H1 (cell line): Measurements from ENCODE around the gene SEMA3E. TPM values are rescaled to one million over a fixed set of nuclear protein-coding genes. Genes with fewer than 3 reads are reported as not detected.

Source experiments
- CTCF ChIA-PET: fragments of 300-600 bp; sonication (Branson Sonifier 250); formaldehyde crosslinking; loops from one replicate; lab custom pipeline; 2021; ENCODE audit not compliant: partially characterized antibody; lab: Charles Lee
- POLR2A ChIA-PET: fragments of 300-600 bp; sonication (Branson Sonifier 250); formaldehyde crosslinking; loops from one replicate; lab custom pipeline; 2021; ENCODE audit warnings: inconsistent platforms; ENCODE audit not compliant: partially characterized antibody; lab: Charles Lee
- DNase-seq, 2 experiments: peaks; one replicate each; pipeline versions ENCODE4 v3.0.0 to v3.0.0-alpha.2; 2010 to 2022; ENCODE audit warnings: low spot score in 2 of 2, low read depth in 1 of 2, mixed read lengths in 1 of 2
- FAIRE-seq: peaks from 2 replicates; lab custom pipeline; 2011; peaks lifted over from hg19 to GRCh38; lab: Jason Lieb, UNC
- H2AFZ ChIP-seq: 2 replicates; pipeline ENCODE4 v1.8.1; 2012; ENCODE audit warnings: low read length, inconsistent platforms
- H2AK5ac ChIP-seq: 2 replicates; pipeline ENCODE4 v1.6.1; 2013; ENCODE audit warnings: low read depth, low read length
- H2BK120ac ChIP-seq: replicated peaks from 2 replicates; pipeline ENCODE3; 2013; ENCODE audit warnings: low read depth, low read length, inconsistent platforms
- H2BK12ac ChIP-seq: 2 replicates; pipeline ENCODE4 v1.6.1; 2013; ENCODE audit warnings: low read depth, low read length
- H2BK15ac ChIP-seq: 2 replicates; pipeline ENCODE4 v1.6.1; 2013; ENCODE audit warnings: low read length
- H2BK20ac ChIP-seq: 2 replicates; pipeline ENCODE4 v1.6.1; 2013; ENCODE audit warnings: low read length
- H2BK5ac ChIP-seq: 2 replicates; pipeline ENCODE4 v1.6.1; 2013; ENCODE audit warnings: low read depth, low read length
- H3K14ac ChIP-seq: 2 replicates; pipeline ENCODE4 v1.6.1; 2013; ENCODE audit warnings: inconsistent platforms; ENCODE audit not compliant: insufficient read length
- H3K18ac ChIP-seq: 2 replicates; pipeline ENCODE4 v1.6.1; 2013; ENCODE audit warnings: low read length; ENCODE audit errors: extremely low read depth
- H3K23ac ChIP-seq: 2 replicates; pipeline ENCODE4 v1.6.1; 2013; ENCODE audit warnings: inconsistent platforms; ENCODE audit not compliant: insufficient read length
- H3K23me2 ChIP-seq: 2 replicates; pipeline ENCODE4 v1.6.1; 2013; ENCODE audit warnings: low read depth, low read length
- H3K27ac ChIP-seq: 2 replicates; pipeline ENCODE4 v1.6.1; 2011; ENCODE audit warnings: low read depth, low read length, inconsistent platforms
- H3K27me3 ChIP-seq, 4 experiments: replicated peaks in 1 of 4; 1 replicate in 1 of 4; 2 replicates in 3 of 4; pipeline versions ENCODE4 v1.6.1 to v1.8.1; 2011 to 2013; ENCODE audit warnings: low read length in 3 of 4, mild to moderate bottlenecking in 3 of 4, inconsistent platforms in 2 of 4, mixed read lengths in 2 of 4, moderate library complexity in 1 of 4; ENCODE audit not compliant: control insufficient read depth in 3 of 4, insufficient read depth in 3 of 4; ENCODE audit errors: extremely low read depth in 1 of 4
- H3K36me3 ChIP-seq, 4 experiments: 2 replicates each; pipeline versions ENCODE4 v1.6.1 to v1.8.1; 2011 to 2013; ENCODE audit warnings: mild to moderate bottlenecking in 4 of 4, low read length in 3 of 4, moderate library complexity in 2 of 4, control low read depth in 1 of 4, inconsistent platforms in 1 of 4; ENCODE audit not compliant: insufficient read depth in 4 of 4, control insufficient read depth in 2 of 4
- H3K4ac ChIP-seq: replicated peaks from 2 replicates; pipeline ENCODE3; 2013; ENCODE audit warnings: low read length, low read depth, mixed read lengths, inconsistent platforms; ENCODE audit not compliant: insufficient read length
- H3K4me1 ChIP-seq, 4 experiments: replicated peaks in 1 of 4; 1 replicate in 1 of 4; 2 replicates in 3 of 4; pipeline versions ENCODE4 v1.6.1 to v1.8.1; 2011 to 2013; ENCODE audit warnings: low read length in 3 of 4, inconsistent platforms in 2 of 4, mixed read lengths in 1 of 4; ENCODE audit not compliant: insufficient read depth in 4 of 4, control insufficient read depth in 3 of 4
- H3K4me2 ChIP-seq, 2 experiments: 2 replicates each; pipeline versions ENCODE4 v1.6.1 to v1.8.1; 2011 to 2013; ENCODE audit warnings: low read depth in 2 of 2, low read length in 2 of 2, control low read depth in 1 of 2, inconsistent platforms in 1 of 2, mild to moderate bottlenecking in 1 of 2; ENCODE audit not compliant: insufficient read depth in 1 of 2
- H3K4me3 ChIP-seq, 4 experiments: fragments of 200-600, 300-600 bp in 1 of 4; sonication (generic), shearing (Covaris generic), sonication (Bioruptor Twin) in 1 of 4; 2 replicates each; pipeline versions ENCODE4 v1.5.1 to v1.8.1; 2011 to 2016; ENCODE audit warnings: low read length in 4 of 4, low read depth in 3 of 4, control low read depth in 2 of 4, inconsistent platforms in 2 of 4, mild to moderate bottlenecking in 2 of 4, mixed read lengths in 1 of 4, moderate library complexity in 1 of 4; ENCODE audit not compliant: insufficient read depth in 2 of 4; ENCODE audit errors: extremely low read depth in 1 of 4
- H3K56ac ChIP-seq: replicated peaks from 2 replicates; pipeline ENCODE3; 2013; ENCODE audit warnings: low read depth, mild to moderate bottlenecking, mixed read lengths, low read length, inconsistent platforms; ENCODE audit not compliant: insufficient read length
- H3K79me1 ChIP-seq: 2 replicates; pipeline ENCODE4 v1.6.1; 2013; ENCODE audit warnings: low read depth, low read length, control low read depth
- H3K79me2 ChIP-seq, 2 experiments: 2 replicates each; pipeline versions ENCODE4 v1.6.1 to v1.8.1; 2012 to 2013; ENCODE audit warnings: low read length in 2 of 2, mild to moderate bottlenecking in 2 of 2, inconsistent platforms in 1 of 2; ENCODE audit not compliant: insufficient read depth in 2 of 2, control insufficient read depth in 1 of 2
- H3K9ac ChIP-seq, 4 experiments: replicated peaks in 1 of 4; 1 replicate in 1 of 4; 2 replicates in 3 of 4; pipeline versions ENCODE4 v1.6.1 to v1.8.1; 2011 to 2013; ENCODE audit warnings: low read depth in 3 of 4, low read length in 3 of 4, control low read depth in 2 of 4, mild to moderate bottlenecking in 2 of 4, moderate library complexity in 2 of 4, inconsistent platforms in 1 of 4; ENCODE audit errors: extremely low read depth in 1 of 4
- H3K9me3 ChIP-seq, 2 experiments: 2 replicates each; pipeline versions ENCODE4 v1.6.1 to v1.8.1; 2012 to 2013; ENCODE audit warnings: mild to moderate bottlenecking in 2 of 2, moderate library complexity in 2 of 2, control low read depth in 1 of 2, inconsistent platforms in 1 of 2, low read depth in 1 of 2, low read length in 1 of 2, mixed read lengths in 1 of 2; ENCODE audit not compliant: insufficient read depth in 2 of 2
- H4K20me1 ChIP-seq, 2 experiments: replicated peaks in 1 of 2; 2 replicates each; pipeline versions ENCODE3 to v1.8.1; 2011 to 2013; ENCODE audit warnings: inconsistent platforms in 2 of 2, low read length in 2 of 2, mild to moderate bottlenecking in 1 of 2; ENCODE audit not compliant: insufficient read depth in 2 of 2, control insufficient read depth in 1 of 2
- H4K5ac ChIP-seq: 2 replicates; pipeline ENCODE4 v1.6.1; 2013; ENCODE audit warnings: low read length, low read depth, mixed read lengths, inconsistent platforms; ENCODE audit not compliant: insufficient read length
- H4K8ac ChIP-seq: 2 replicates; pipeline ENCODE4 v1.8.0; 2013; ENCODE audit warnings: mild to moderate bottlenecking, moderate library complexity, low read length, inconsistent platforms; ENCODE audit not compliant: insufficient read depth; ENCODE audit errors: extremely low read depth
- H4K91ac ChIP-seq: replicated peaks from 2 replicates; pipeline ENCODE3; 2013; ENCODE audit warnings: low read length, mixed read lengths, inconsistent platforms; ENCODE audit not compliant: insufficient read length
- ASH2L ChIP-seq: fragments of 200-600, 300-600 bp; sonication (generic); IDR thresholded peaks from one replicate; pipeline ENCODE4 v1.7.1; 2017; ENCODE audit warnings: low read length
- ATF3 ChIP-seq: IDR thresholded peaks from 2 replicates; pipeline ENCODE4 v1.6.1; 2011; ENCODE audit warnings: low read depth, mild to moderate bottlenecking, low read length; ENCODE audit not compliant: insufficient read depth
- CBX5 ChIP-seq: fragments of 300-800, 300-1000 bp; sonication (generic); IDR thresholded peaks from 2 replicates; pipeline ENCODE4 v1.7.1; 2016; ENCODE audit warnings: antibody characterized with exemption, low read length, low read depth
- CBX8 ChIP-seq: fragments of 300-800, 300-1000 bp; sonication (generic); IDR thresholded peaks from 2 replicates; pipeline ENCODE4 v1.7.1; 2016; ENCODE audit warnings: low read depth, low read length, borderline replicate concordance
- GTF2F1 ChIP-seq: IDR thresholded peaks from 2 replicates; pipeline ENCODE4 v1.6.1; 2012; ENCODE audit warnings: low read depth, low read length, improper control_type of control experiment, borderline replicate concordance
- HDAC6 ChIP-seq: IDR thresholded peaks from one replicate; pipeline ENCODE4 v1.7.1; 2012; ENCODE audit warnings: low read depth, mild to moderate bottlenecking, inconsistent platforms, low read length, moderate library complexity
- JUN ChIP-seq: IDR thresholded peaks from 2 replicates; pipeline ENCODE4 v1.6.1; 2011; ENCODE audit warnings: low read depth, mild to moderate bottlenecking, improper control_type of control experiment, low read length
- KDM1A ChIP-seq: fragments of 200-600, 300-600 bp; sonication (generic); IDR thresholded peaks from 2 replicates; pipeline ENCODE4 v1.7.1; 2016; ENCODE audit warnings: mild to moderate bottlenecking, low read length, borderline replicate concordance
- MAX ChIP-seq: IDR thresholded peaks from 2 replicates; pipeline ENCODE4 v1.6.1; 2012; ENCODE audit warnings: inconsistent platforms
- RBBP5 ChIP-seq: IDR thresholded peaks from 2 replicates; pipeline ENCODE4 v1.7.1; 2012; ENCODE audit warnings: low read depth, mild to moderate bottlenecking, inconsistent platforms, low read length, moderate library complexity, borderline replicate concordance
- SP1 ChIP-seq: IDR thresholded peaks from 2 replicates; pipeline ENCODE4 v1.6.1; 2011; ENCODE audit warnings: low read depth, low read length
- TBP ChIP-seq: IDR thresholded peaks from 2 replicates; pipeline ENCODE4 v1.6.1; 2011; ENCODE audit warnings: low read depth, low read length, improper control_type of control experiment
- USF2 ChIP-seq: IDR thresholded peaks from 2 replicates; pipeline ENCODE4 v1.6.1; 2011; ENCODE audit warnings: low read length, improper control_type of control experiment
- WGBS, 2 experiments: shearing (Covaris generic) in 1 of 2; methylation state at CpG; one replicate each; pipeline versions ENCODE4 v1.1.6 to v1.1.7; 2013 to 2015; ENCODE audit warnings: low lambda C conversion rate in 2 of 2, mixed read lengths in 2 of 2, inconsistent platforms in 1 of 2, low coverage in 1 of 2, missing lambda C conversion rate in 1 of 2; ENCODE audit not compliant: insufficient replicate concordance in 2 of 2, insufficient coverage in 1 of 2, insufficient read length in 1 of 2; ENCODE audit errors: extremely low coverage in 1 of 2, missing lambda C conversion rate in 1 of 2; 5-methylcytosine and 5-hydroxymethylcytosine counted together
- polyA plus RNA-seq, 7 experiments: library from polyadenylated mRNA; depleted of rRNA in 3 of 7; stranded (reverse) in 5 of 7; unstranded in 2 of 7; fragments of >200 nt in 5 of 7; fragments of 200-250 nt in 2 of 7; gene quantifications; 1 replicate in 5 of 7; 2 replicates in 1 of 7; 4 replicates in 1 of 7; pipeline versions ENCODE4 v1.2.1 to v1.2.3, GENCODE V29; 2011 to 2013; ENCODE audit warnings: missing spikeins in 2 of 7, mixed read lengths in 2 of 7
- total RNA-seq: library from RNA; stranded (reverse); fragmentation: NEBNext Ultra II Directional; extraction: Animal tissue kit (Norgen Biotek cat#: 25700); gene quantifications from 2 replicates; pipeline ENCODE4 v1.2.1, GENCODE V29; 2021

SEMA3E gene
- total and polyA plus RNA-seq, 2 of the 8 experiments (the other 6 are each of a cell fraction or from before 2014, with no cell fraction given) = 0.93 to 0.94 TPM

GRCh38 chr7:83575436-83575835 lies 73.5 kb downstream of the SEMA3E start:
- Histone ChIP-seq H2BK120ac (no peak overlapping the region), H3K23ac (no peak overlapping the region), H3K27me3 (no peaks in the 10 kb centered on the region), H2BK20ac (no peak overlapping the region), H3K56ac (no peak overlapping the region), H3K4me3 (no peak overlapping the region), H2BK5ac (no peak overlapping the region), H3K23me2 (no peaks in the 10 kb centered on the region), H4K20me1 (no peaks in the 10 kb centered on the region), H2AFZ (no peak overlapping the region), H2AK5ac (no peak overlapping the region), H4K8ac (no peak overlapping the region), H3K79me2 (no peaks in the 10 kb centered on the region), H3K4ac (no peak overlapping the region), H3K9ac (no peak overlapping the region), H3K79me1 (no peaks in the 10 kb centered on the region), H4K5ac (no peak overlapping the region), H3K9me3 (no peaks in the 10 kb centered on the region), H4K91ac (no peak overlapping the region), H3K4me2 (no peak overlapping the region), H3K27ac (no peak overlapping the region), H2BK12ac (no peak overlapping the region), H3K4me1 (no peaks in the 10 kb centered on the region), H3K14ac (no peak overlapping the region), H3K36me3 (no peaks in the 10 kb centered on the region), H2BK15ac (no peak overlapping the region), H3K18ac (no peak overlapping the region)
- DNase-seq (no peak), FAIRE-seq (no peak)
- ChIA-PET CTCF (no interaction called here), POLR2A (no interaction called here)
- WGBS, 2 experiments = 78% methylated on average over 3 of the region's 3 CpGs; no CpG with 5 or more reads in 1 of the 2 experiments
- TF ChIP-seq CBX5 (no peak), GTF2F1 (no peak), JUN (no peak), HDAC6 (no peak), MAX (no peak), RBBP5 (no peak), ASH2L (no peak), CBX8 (no peak), KDM1A (no peak), TBP (no peak), SP1 (no peak), USF2 (no peak), ATF3 (no peak)
